Measurements from ENCODE around the gene ACAD10. TPM values are rescaled to one million over a fixed set of nuclear protein-coding genes. Genes with fewer than 3 reads are reported as not detected.
"Not testable (repeated sequence)": the region's sequence is repeated elsewhere in the genome, so short reads cannot be mapped to it uniquely, and the experiment has no call there.

The ACAD10 gene
- total and polyA plus RNA-seq, 2 experiments from 2014 or later, result 33.6 to 46.8 TPM

DNA sequence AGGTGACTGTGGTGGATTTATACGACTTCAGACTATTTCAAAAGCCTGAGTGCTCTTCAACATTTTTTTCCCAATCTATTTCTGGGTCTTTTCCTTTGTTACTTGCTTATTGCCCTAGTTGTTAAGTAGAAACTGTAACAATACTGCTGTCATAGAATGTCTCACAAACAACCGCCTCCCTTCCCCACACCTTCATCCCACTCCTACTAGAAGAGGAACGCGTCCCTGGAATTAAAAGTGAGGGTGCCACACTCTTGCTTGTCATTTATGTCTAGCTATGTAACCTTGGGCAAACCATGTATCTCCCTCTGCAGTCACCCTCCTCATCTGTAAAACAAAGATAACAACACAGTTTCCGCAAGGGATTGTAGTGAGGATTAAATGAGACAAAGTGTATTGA is 8.7 kb upstream of the ACAD10 start:
- DNase-seq (ENCODE audit: low read depth in 1 of 2, low spot score in 1 of 2), result no peak
- H3K4me1 ChIP-seq (ENCODE audit: low read depth), result no peaks in the 10 kb centered on the region
- TF ChIP-seq, protein P1, sequence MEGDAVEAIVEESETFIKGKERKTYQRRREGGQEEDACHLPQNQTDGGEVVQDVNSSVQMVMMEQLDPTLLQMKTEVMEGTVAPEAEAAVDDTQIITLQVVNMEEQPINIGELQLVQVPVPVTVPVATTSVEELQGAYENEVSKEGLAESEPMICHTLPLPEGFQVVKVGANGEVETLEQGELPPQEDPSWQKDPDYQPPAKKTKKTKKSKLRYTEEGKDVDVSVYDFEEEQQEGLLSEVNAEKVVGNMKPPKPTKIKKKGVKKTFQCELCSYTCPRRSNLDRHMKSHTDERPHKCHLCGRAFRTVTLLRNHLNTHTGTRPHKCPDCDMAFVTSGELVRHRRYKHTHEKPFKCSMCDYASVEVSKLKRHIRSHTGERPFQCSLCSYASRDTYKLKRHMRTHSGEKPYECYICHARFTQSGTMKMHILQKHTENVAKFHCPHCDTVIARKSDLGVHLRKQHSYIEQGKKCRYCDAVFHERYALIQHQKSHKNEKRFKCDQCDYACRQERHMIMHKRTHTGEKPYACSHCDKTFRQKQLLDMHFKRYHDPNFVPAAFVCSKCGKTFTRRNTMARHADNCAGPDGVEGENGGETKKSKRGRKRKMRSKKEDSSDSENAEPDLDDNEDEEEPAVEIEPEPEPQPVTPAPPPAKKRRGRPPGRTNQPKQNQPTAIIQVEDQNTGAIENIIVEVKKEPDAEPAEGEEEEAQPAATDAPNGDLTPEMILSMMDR (IDR thresholded peaks at IDR 0.05; ENCODE audit: low read depth, low read length), result no peak
- H3K27me3 ChIP-seq, result no peaks in the 10 kb centered on the region
- no peak overlapping the region for H3K27ac ChIP-seq
- peaks cover 59% of the 10 kb centered on the region for H3K36me3 ChIP-seq
- no peak overlapping the region for H3K4me3 ChIP-seq
- H3K9me3 ChIP-seq (ENCODE audit: low read depth), result no peaks in the 10 kb centered on the region

GRCh38 chr12:111684485-111685198 is 1.2 kb upstream of the ACAD10 start:
- H3K27ac ChIP-seq, result peak overlapping the region; percentile 89
- H3K4me3 ChIP-seq, result peak overlapping the region; percentile 95
- H3K9me3 ChIP-seq (ENCODE audit: low read depth); DNase-seq (ENCODE audit: low read depth in 1 of 2, low spot score in 1 of 2); H3K4me1 ChIP-seq (ENCODE audit: low read depth); H3K27me3 ChIP-seq: not testable (repeated sequence)
- peaks cover 29% of the 10 kb centered on the region for H3K36me3 ChIP-seq

DNA sequence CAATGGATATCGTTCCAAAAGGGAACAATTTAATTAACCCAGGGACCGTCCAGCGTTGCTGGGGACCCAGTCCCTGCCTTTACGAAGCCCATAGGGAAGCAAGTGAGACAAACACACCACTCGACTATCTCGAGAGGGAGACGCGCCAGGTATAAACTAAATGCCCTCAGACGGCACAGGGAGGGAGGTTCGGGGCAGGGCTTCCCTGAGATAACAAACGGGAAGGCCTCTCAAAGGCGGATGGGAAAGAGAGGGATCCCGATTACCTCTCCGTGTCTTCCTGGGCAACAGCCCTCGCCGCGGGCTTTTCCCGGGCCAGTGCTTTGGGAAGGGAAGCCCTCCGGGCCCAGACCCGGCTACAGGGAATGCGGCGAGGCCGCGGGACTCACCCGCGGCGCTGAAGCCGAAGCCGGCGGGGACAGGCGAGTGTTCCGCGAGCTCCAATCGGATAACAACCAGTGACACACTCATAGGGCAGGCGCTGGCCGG is 487 bp upstream of the ACAD10 start:
- peak overlapping the region; percentile 89 for H3K27ac ChIP-seq
- DNase-seq (ENCODE audit: low read depth in 1 of 2, low spot score in 1 of 2), result no peak

DNA sequence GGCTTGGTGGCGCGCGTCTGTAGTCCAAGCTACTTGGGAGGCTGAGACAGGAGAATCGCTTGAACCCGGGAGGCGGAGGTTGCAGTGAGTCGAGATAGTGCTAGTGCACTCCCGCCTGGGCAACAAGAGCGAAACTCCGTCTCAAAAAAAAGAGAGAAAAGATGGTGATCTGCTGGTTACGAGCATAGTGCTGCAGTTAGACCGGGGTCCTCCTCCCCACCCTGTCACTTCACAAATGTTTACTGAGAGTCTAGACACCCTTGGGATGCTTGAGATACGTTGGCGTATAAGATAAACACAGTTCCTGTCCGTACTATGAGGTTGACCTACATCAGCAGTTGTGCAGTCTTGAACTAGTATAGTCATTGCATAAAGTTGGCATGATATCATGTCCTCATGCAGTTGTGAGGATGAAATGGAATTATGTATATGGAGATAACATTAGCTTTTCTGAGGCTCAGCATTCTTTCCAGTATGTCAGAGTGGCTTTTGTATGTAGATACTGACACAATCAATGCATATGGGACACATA is 787 bp downstream of the ACAD10 start:
- peak in 1 of 2 donors; percentile 25 for DNase-seq (ENCODE audit: low read depth in 1 of 2, low spot score in 1 of 2)
- Histone ChIP-seq H3K27me3 (no peaks in the 10 kb centered on the region), H3K4me1 (ENCODE audit: low read depth) (no peaks in the 10 kb centered on the region), H3K9me3 (ENCODE audit: low read depth) (no peaks in the 10 kb centered on the region), H3K36me3 (peaks cover 11% of the 10 kb centered on the region), H3K27ac (peak overlapping the region; percentile 12), H3K4me3 (peak overlapping the region; percentile 95)
- TF ChIP-seq, protein P1 (IDR thresholded peaks at IDR 0.05; ENCODE audit: low read depth, low read length), result no peak

More for the DNA sequence above, 487 bp upstream of the ACAD10 start:
- TF ChIP-seq, protein P1 (IDR thresholded peaks at IDR 0.05; ENCODE audit: low read depth, low read length), result no peak
- Histone ChIP-seq H3K4me1 (ENCODE audit: low read depth) (no peaks in the 10 kb centered on the region), H3K27me3 (no peaks in the 10 kb centered on the region), H3K36me3 (peaks cover 24% of the 10 kb centered on the region), H3K4me3 (peak overlapping the region; percentile 95), H3K9me3 (ENCODE audit: low read depth) (no peaks in the 10 kb centered on the region)

DNA sequence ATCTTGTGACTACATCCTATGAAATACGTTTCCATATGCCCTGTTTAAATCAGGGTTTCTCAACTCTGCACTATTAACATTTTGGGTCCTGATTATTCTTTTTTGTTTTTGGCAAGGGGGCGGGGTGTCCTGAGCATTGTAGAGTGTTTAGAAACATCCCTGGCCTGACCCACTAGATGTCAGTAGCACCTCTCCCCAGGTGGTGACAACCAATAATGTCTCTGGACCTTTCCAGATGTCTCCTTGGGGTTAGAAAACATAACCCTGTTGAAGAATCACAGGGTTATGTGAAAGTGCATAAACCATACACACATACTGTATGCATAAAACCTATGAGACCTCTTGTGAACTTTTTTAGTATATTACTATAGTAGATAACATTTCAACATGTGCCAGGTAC is 1.4 kb downstream of the ACAD10 start:
- Histone ChIP-seq H3K36me3 (peaks cover 6% of the 10 kb centered on the region), H3K27me3 (no peaks in the 10 kb centered on the region), H3K9me3 (ENCODE audit: low read depth) (no peaks in the 10 kb centered on the region), H3K4me3 (no peak overlapping the region), H3K4me1 (ENCODE audit: low read depth) (no peaks in the 10 kb centered on the region), H3K27ac (peak overlapping the region; percentile 12)
- DNase-seq (ENCODE audit: low read depth in 1 of 2, low spot score in 1 of 2), result no peak
- TF ChIP-seq, protein P1 (IDR thresholded peaks at IDR 0.05; ENCODE audit: low read depth, low read length), result no peak

GRCh38 chr12:111687952-111688351 is 2.1 kb downstream of the ACAD10 start:
- Histone ChIP-seq H3K4me1 (ENCODE audit: low read depth) (no peaks in the 10 kb centered on the region), H3K27me3 (no peaks in the 10 kb centered on the region), H3K36me3 (peaks cover under 1% of the 10 kb centered on the region), H3K9me3 (ENCODE audit: low read depth) (no peaks in the 10 kb centered on the region), H3K27ac (no peak overlapping the region), H3K4me3 (no peak overlapping the region)
- TF ChIP-seq, protein P1 (IDR thresholded peaks at IDR 0.05; ENCODE audit: low read depth, low read length), result no peak
- no peak for DNase-seq (ENCODE audit: low read depth in 1 of 2, low spot score in 1 of 2)

Measured in cardiac muscle cell (in vitro differentiated cells and primary cell).